Neutrophil (primary cell): ENCODE results near the gene P3H4.

Source experiments
- H3K27ac ChIP-seq: fragments of 200-600 bp; sonication (generic); 2 replicates; pipeline ENCODE4 v1.5.1; 2016; ENCODE audit warnings: mild to moderate bottlenecking, moderate library complexity
- H3K27me3 ChIP-seq: fragments of 200-600 bp; sonication (generic); 2 replicates; pipeline ENCODE4 v1.6.0; 2016; ENCODE audit warnings: mild to moderate bottlenecking
- H3K36me3 ChIP-seq: fragments of 200-600 bp; sonication (generic); 2 replicates; pipeline ENCODE4 v1.5.1; 2017
- H3K4me1 ChIP-seq, 2 experiments: fragments of 200-600 bp in 1 of 2; sonication (generic) in 1 of 2; 1 replicate in 1 of 2; 2 replicates in 1 of 2; pipeline versions ENCODE4 v1.5.1 to v1.6.1; 2013 to 2016; ENCODE audit warnings: low read depth in 1 of 2, low read length in 1 of 2, mild to moderate bottlenecking in 1 of 2, moderate library complexity in 1 of 2; ENCODE audit not compliant: control insufficient read depth in 1 of 2, insufficient read depth in 1 of 2
- H3K4me3 ChIP-seq, 2 experiments: fragments of 200-600 bp in 1 of 2; sonication (generic) in 1 of 2; 1 replicate in 1 of 2; 2 replicates in 1 of 2; pipeline ENCODE4 v1.5.1; 2013 to 2016; ENCODE audit warnings: low read depth in 1 of 2, low read length in 1 of 2, mild to moderate bottlenecking in 1 of 2, moderate library complexity in 1 of 2
- H3K9me3 ChIP-seq: fragments of 200-600 bp; sonication (generic); 2 replicates; pipeline ENCODE4 v1.5.1; 2016
- CTCF ChIP-seq: fragments of 200-600 bp; sonication (generic); IDR thresholded peaks from 2 replicates; pipeline ENCODE4 v1.5.1; 2016; ENCODE audit warnings: antibody characterized with exemption

Gene P3H4

DNA sequence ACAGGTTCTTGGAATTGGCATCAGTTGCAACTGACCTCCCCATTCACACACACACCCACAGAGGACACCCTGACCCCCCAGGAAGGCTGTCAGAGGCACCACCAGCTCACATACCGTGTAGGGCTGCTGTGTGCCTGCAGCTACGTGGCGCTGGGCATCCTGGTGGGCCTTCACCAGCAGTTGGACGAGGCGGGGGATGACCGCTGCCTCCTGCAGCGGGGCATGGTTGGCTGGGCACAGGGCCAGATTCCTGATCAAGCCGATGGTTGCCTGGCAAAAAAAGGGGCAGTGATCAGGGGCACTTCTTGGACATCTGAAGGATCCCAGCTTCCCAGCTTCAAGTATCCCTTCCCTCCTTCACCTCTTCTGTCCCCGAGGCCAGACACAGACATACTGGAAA is 53.1 kb downstream of the P3H4 start:
- TF ChIP-seq CTCF, result no peak
- Histone ChIP-seq H3K9me3 (no peaks in the 10 kb centered on the region), H3K4me3 (no peak overlapping the region), H3K4me1 (no peaks in the 10 kb centered on the region), H3K27me3 (no peaks in the 10 kb centered on the region), H3K27ac (no peak overlapping the region), H3K36me3 (no peaks in the 10 kb centered on the region)

GRCh38 chr17:41754066-41754465 is 57.7 kb downstream of the P3H4 start:
- TF ChIP-seq CTCF, result no peak
- Histone ChIP-seq H3K27ac (no peak overlapping the region), H3K4me1 (no peaks in the 10 kb centered on the region), H3K4me3 (no peak overlapping the region), H3K36me3 (no peaks in the 10 kb centered on the region), H3K27me3 (no peaks in the 10 kb centered on the region), H3K9me3 (no peaks in the 10 kb centered on the region)
